NCI-H2107 treated with DMSO at 0.1 percent for 48 hours (cell line): Measurements from ENCODE around the gene CALHM2.
A peak's percentile ranks its signal among the peaks of the same experiment; 100 is the strongest.
"Not testable (repeated sequence)": the region's sequence is repeated elsewhere in the genome, so short reads cannot be mapped to it uniquely, and the experiment has no call there.

Source experiments
- DNase-seq: peaks from one replicate; lab custom pipeline; 2025; ENCODE audit not compliant: unreplicated experiment; lab: John Stamatoyannopoulos, UW

The CALHM2 gene

GRCh38 chr10:103419101-103419500, 33.1 kb downstream of the CALHM2 start:
- no peak for DNase-seq

- DNase-seq, result no peak
These were observed 34.6 kb downstream of the CALHM2 start for GRCh38 chr10:103417601-103418000.

GRCh38 chr10:103417148-103417469, 35.1 kb downstream of the CALHM2 start:
- not testable (repeated sequence) for DNase-seq

GRCh38 chr10:103416436-103417147, 35.6 kb downstream of the CALHM2 start:
- DNase-seq, result peak; percentile 5

GRCh38 chr10:103415581-103415980, 36.6 kb downstream of the CALHM2 start:
- no peak for DNase-seq

- DNase-seq, result no peak
These were observed 38.6 kb downstream of the CALHM2 start for GRCh38 chr10:103413564-103413963.

GRCh38 chr10:103397191-103397825, 54.9 kb downstream of the CALHM2 start:
- DNase-seq, result no peak

- no peak for DNase-seq
These were observed 55.4 kb downstream of the CALHM2 start for GRCh38 chr10:103396789-103397087.
